ENCODE data around the gene CAPZA1. TPM values are rescaled to one million over a fixed set of nuclear protein-coding genes. Genes with fewer than 3 reads are reported as not detected.

Gene CAPZA1
- total RNA-seq, 1 experiment from 2014 or later = 148 TPM

GRCh38 chr1:112702420-112703261 lies 83.0 kb downstream of the CAPZA1 start (continued):
- no peak for TF ChIP-seq ELF1 (IDR thresholded peaks at IDR 0.05; ENCODE audit: borderline replicate concordance, low read depth)

- intact Hi-C loops (cut with micrococcal nuclease) = loop anchor here (2.0 to 10.0 kb wide), 3 partner anchors 29 to 179 kb away; partner anchors contain the start of gene MOV10
- TF ChIP-seq CTCF (IDR thresholded peaks at IDR 0.05 in 2 of 3, conservative IDR thresholded peaks at IDR 0.05 in 1 of 3; ENCODE audit: borderline replicate concordance in 1 of 3, insufficient read depth in 1 of 3, low read depth in 2 of 3, low read length in 2 of 3) (no peak), RAD21 (IDR thresholded peaks at IDR 0.05; ENCODE audit: low read depth) (no peak), ATF3 (IDR thresholded peaks at IDR 0.05) (no peak), ZNF274 (IDR thresholded peaks at IDR 0.05; ENCODE audit: low read depth, low read length) (no peak), POLR2A (IDR thresholded peaks at IDR 0.05; ENCODE audit: borderline replicate concordance, extremely low read depth, insufficient read depth, insufficient read length) (no peak), POLR2AphosphoS5 (IDR thresholded peaks at IDR 0.05; ENCODE audit: low read depth, low read length) (no peak), JUND (IDR thresholded peaks at IDR 0.05) (no peak)
- DNase-seq (ENCODE audit: low read depth, low spot score) = no peak
- peak overlapping the region; percentile 93; the same call in 1 of the 2 replicates for H3K4me2 ChIP-seq (ENCODE audit: low read length)
- ChIA-PET CTCF (interaction anchor here (1.4 to 1.8 kb wide), 3 partner anchors 12 to 405 kb away, joined by 3 to 13 read pairs (median 5); partner anchors contain the start of genes LRIG2 and PPM1J), POLR2A (interaction anchor here (1.1 to 2.6 kb wide), 2 partner anchors 29 to 312 kb away, joined by 3 to 9 read pairs; partner anchors contain the start of gene MOV10), RAD21 (ENCODE audit: low non-redundant PET in 1 of 2, low total read pairs in 2 of 2, uncharacterized antibody in 2 of 2, unreplicated experiment in 2 of 2) (interaction anchor here in 1 of 2 experiments (0.6 kb wide), 1 partner anchor 27 kb away, joined by 3 read pairs; no protein-coding TSS in a partner anchor)
- no peaks in the 10 kb centered on the region for H3K27me3 ChIP-seq (ENCODE audit: insufficient read depth, low read length)
- peaks cover 2 to 23% of the 10 kb centered on the region in 2 experiments; a peak in 1 of 4 replicates for H3K36me3 ChIP-seq (ENCODE audit: control insufficient read depth in 1 of 2, insufficient read depth in 2 of 2, low read length in 2 of 2)
- ATAC-seq = no peak
- no peak overlapping the region for H3K4me3 ChIP-seq (replicated peaks in 1 of 2; ENCODE audit: low read depth in 1 of 2, low read length in 2 of 2)
- no TSS peak for BruUV-seq (replicated peaks)
- no peaks in the 10 kb centered on the region for H3K9me2 ChIP-seq (ENCODE audit: insufficient read depth)
- no peak overlapping the region for H3K9ac ChIP-seq (ENCODE audit: low read length)
- H3K27ac ChIP-seq (ENCODE audit: low read depth, low read length) = no peak overlapping the region; the same call in 1 of the 2 replicates
- H3K79me2 ChIP-seq (ENCODE audit: insufficient read depth, low read length) = peaks cover 39% of the 10 kb centered on the region
- no peaks in the 10 kb centered on the region for H3K9me3 ChIP-seq (ENCODE audit: control insufficient read depth in 1 of 2, insufficient read depth in 1 of 2, low read depth in 1 of 2, low read length in 2 of 2)
- no peaks in the 10 kb centered on the region for H4K20me1 ChIP-seq (ENCODE audit: insufficient read depth)
- no peak overlapping the region for H2AFZ ChIP-seq (ENCODE audit: low read depth, low read length, poor library complexity, severe bottlenecking)
- H3K4me1 ChIP-seq (ENCODE audit: control insufficient read depth in 1 of 2, insufficient read depth in 2 of 2, low read length in 2 of 2) = peaks cover 54 to 78% of the 10 kb centered on the region in 2 experiments
These were observed 84.1 kb downstream of the CAPZA1 start for GRCh38 chr1:112703706-112704105.
